SK-N-MC (cell line): ENCODE data around the gene WTAP.

Experiments
- EZH2 ChIP-seq: fragments of 200-600 bp; sonication (generic); IDR thresholded peaks from one replicate; pipeline ENCODE4 v1.6.1; 2017; ENCODE audit warnings: antibody characterized with exemption
- FOXP2 ChIP-seq: optimal IDR thresholded peaks from 2 replicates; pipeline ENCODE3; 2011; ENCODE audit warnings: mild to moderate bottlenecking, moderate library complexity; ENCODE audit not compliant: insufficient read depth; ENCODE audit errors: extremely low read length, control extremely low read depth
- POLR2AphosphoS5 ChIP-seq: IDR thresholded peaks from 2 replicates; pipeline ENCODE4 v1.6.1; 2012; ENCODE audit warnings: mild to moderate bottlenecking, low read depth, low read length, borderline replicate concordance

- TF ChIP-seq POLR2AphosphoS5 (no peak), EZH2 (no peak), FOXP2 (no peak)
Observed at GRCh38 chr6:159754959-159755914, 27.9 kb downstream of the WTAP start.
